Measurements from ENCODE around the gene CPED1.

Gene CPED1

GRCh38 chr7:121075952-121076349 is 87.4 kb downstream of the CPED1 start:
- no peak for DNase-seq

- no peak for DNase-seq
Observed at GRCh38 chr7:121076350-121077164, 88.0 kb downstream of the CPED1 start.

GRCh38 chr7:121077165-121077630 is 88.7 kb downstream of the CPED1 start:
- no peak for DNase-seq

- DNase-seq = no peak
Observed at GRCh38 chr7:121078701-121079227, 90.3 kb downstream of the CPED1 start.

GRCh38 chr7:121079425-121080169 is 91.1 kb downstream of the CPED1 start:
- DNase-seq = no peak

- no peak for DNase-seq
Observed at GRCh38 chr7:121080257-121080912, 91.9 kb downstream of the CPED1 start.

- DNase-seq = no peak
Observed at GRCh38 chr7:121080913-121081326, 92.4 kb downstream of the CPED1 start.

GRCh38 chr7:121081327-121081936 is 92.9 kb downstream of the CPED1 start:
- no peak for DNase-seq

GRCh38 chr7:121082400-121083101 is 94.0 kb downstream of the CPED1 start:
- no peak for DNase-seq

- no peak for DNase-seq
Observed at GRCh38 chr7:121083138-121083789, 94.8 kb downstream of the CPED1 start.

GRCh38 chr7:121083790-121084251 is 95.3 kb downstream of the CPED1 start:
- no peak for DNase-seq

- no peak for DNase-seq
Observed at GRCh38 chr7:121084256-121084655, 95.7 kb downstream of the CPED1 start.

- no peak for DNase-seq
Observed at GRCh38 chr7:121084748-121085336, 96.3 kb downstream of the CPED1 start.

GRCh38 chr7:121085922-121086321 is 97.4 kb downstream of the CPED1 start:
- no peak for DNase-seq

GRCh38 chr7:121088870-121089269 is 100.4 kb downstream of the CPED1 start:
- DNase-seq = no peak

- no peak for DNase-seq
Observed at GRCh38 chr7:121094829-121095228, 106.3 kb downstream of the CPED1 start.

GRCh38 chr7:121097577-121097976 is 109.1 kb downstream of the CPED1 start:
- no peak for DNase-seq

GRCh38 chr7:121099572-121099971 is 111.1 kb downstream of the CPED1 start:
- no peak for DNase-seq

GRCh38 chr7:121101083-121101482 is 112.6 kb downstream of the CPED1 start:
- DNase-seq = no peak

- DNase-seq = no peak
Observed at GRCh38 chr7:121101621-121102020, 113.1 kb downstream of the CPED1 start.

- no peak for DNase-seq
Observed at GRCh38 chr7:121102619-121103018, 114.1 kb downstream of the CPED1 start.
